Measurements from ENCODE around the gene TFEB.
"Not testable (repeated sequence)": the region's sequence is repeated elsewhere in the genome, so short reads cannot be mapped to it uniquely, and the experiment has no call there.

Gene TFEB

GRCh38 chr6:41770381-41771057, 35.1 kb upstream of the TFEB start:
- Mint-ChIP-seq H3K4me1 (no peaks in the 10 kb centered on the region), H3K4me3 (no peak overlapping the region), H3K27me3 (no peaks in the 10 kb centered on the region), H3K27ac (no peak overlapping the region), H3K36me3 (no peaks in the 10 kb centered on the region), H3K9me3 (no peaks in the 10 kb centered on the region)

- no peaks in the 10 kb centered on the region for H3K27me3 Mint-ChIP-seq
- no peak overlapping the region for H3K27ac Mint-ChIP-seq
- H3K9me3 Mint-ChIP-seq: no peaks in the 10 kb centered on the region
- no peak overlapping the region for H3K4me3 Mint-ChIP-seq
- H3K4me1 Mint-ChIP-seq: no peaks in the 10 kb centered on the region
- no peaks in the 10 kb centered on the region for H3K36me3 Mint-ChIP-seq
These were observed 34.0 kb upstream of the TFEB start for GRCh38 chr6:41769376-41769775.

- Mint-ChIP-seq H3K27ac (no peak overlapping the region), H3K9me3 (no peaks in the 10 kb centered on the region), H3K4me3 (no peak overlapping the region), H3K36me3 (no peaks in the 10 kb centered on the region), H3K4me1 (no peaks in the 10 kb centered on the region), H3K27me3 (no peaks in the 10 kb centered on the region)
These were observed 33.3 kb upstream of the TFEB start for GRCh38 chr6:41768545-41769308.

DNA sequence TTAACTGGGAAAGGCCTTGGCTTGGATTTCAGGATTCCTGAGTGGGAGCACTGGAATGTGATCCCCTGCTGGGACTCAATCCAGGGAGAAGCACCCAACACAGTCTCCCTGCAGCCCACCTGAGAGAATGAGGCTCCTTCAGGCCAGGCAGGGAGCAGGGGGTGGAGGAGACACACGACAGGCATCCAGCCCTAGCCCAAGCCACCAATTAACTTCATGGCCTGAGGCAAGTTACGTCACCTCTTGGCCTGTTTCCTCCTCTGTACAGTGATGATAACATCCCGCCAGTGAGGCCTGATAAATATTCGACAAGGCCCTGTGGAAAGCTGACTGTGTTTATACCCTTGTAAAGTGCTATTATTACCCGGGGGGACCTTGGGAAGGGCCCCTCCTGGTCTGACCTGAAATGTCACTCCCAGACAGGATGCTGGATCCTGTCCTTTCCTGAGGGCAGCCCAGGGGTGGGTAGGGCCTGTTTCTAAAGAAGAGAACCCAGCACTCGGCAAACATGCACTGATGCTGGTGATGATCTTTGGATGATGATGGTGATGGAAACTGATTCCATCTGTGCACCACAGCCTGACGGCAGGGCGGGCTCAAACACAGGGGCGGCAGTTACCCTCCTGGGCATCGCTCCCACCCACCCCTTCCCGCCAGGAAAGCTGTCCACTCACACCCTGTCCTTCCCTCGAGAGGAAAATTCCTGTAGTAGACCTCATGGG, 31.9 kb upstream of the TFEB start:
- no peak overlapping the region for H3K27ac Mint-ChIP-seq
- no peaks in the 10 kb centered on the region for H3K4me1 Mint-ChIP-seq
- no peak overlapping the region for H3K4me3 Mint-ChIP-seq
- H3K36me3 Mint-ChIP-seq: no peaks in the 10 kb centered on the region
- no peaks in the 10 kb centered on the region for H3K9me3 Mint-ChIP-seq
- no peaks in the 10 kb centered on the region for H3K27me3 Mint-ChIP-seq

GRCh38 chr6:41766043-41766664, 30.7 kb upstream of the TFEB start:
- not testable (repeated sequence) for H3K27ac Mint-ChIP-seq, H3K36me3 Mint-ChIP-seq, H3K4me1 Mint-ChIP-seq, H3K4me3 Mint-ChIP-seq, H3K27me3 Mint-ChIP-seq, H3K9me3 Mint-ChIP-seq

DNA sequence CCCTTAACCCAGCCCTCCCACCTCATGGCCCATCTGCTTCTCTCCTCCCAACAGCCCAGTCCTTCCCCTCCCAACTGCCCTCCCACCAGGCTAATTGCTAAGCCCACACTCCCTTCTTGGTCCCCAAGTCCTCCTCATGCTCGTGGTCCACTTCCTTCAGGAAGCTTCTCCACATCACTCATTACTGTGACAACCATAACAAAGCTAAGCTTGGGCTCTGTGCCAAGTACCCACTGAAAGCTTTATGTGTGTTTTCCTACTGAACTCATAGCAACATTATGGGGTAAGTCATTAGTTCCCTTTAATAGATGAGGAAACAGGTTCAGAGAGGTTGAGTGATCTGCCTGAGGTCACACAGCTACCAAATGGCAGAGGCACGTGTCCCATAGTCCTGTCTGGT, 28.1 kb upstream of the TFEB start:
- peaks cover 1% of the 10 kb centered on the region for H3K27me3 Mint-ChIP-seq
- H3K36me3 Mint-ChIP-seq: no peaks in the 10 kb centered on the region
- no peak overlapping the region for H3K27ac Mint-ChIP-seq
- H3K9me3 Mint-ChIP-seq: no peaks in the 10 kb centered on the region
- H3K4me3 Mint-ChIP-seq: no peak overlapping the region
- H3K4me1 Mint-ChIP-seq: no peaks in the 10 kb centered on the region

DNA sequence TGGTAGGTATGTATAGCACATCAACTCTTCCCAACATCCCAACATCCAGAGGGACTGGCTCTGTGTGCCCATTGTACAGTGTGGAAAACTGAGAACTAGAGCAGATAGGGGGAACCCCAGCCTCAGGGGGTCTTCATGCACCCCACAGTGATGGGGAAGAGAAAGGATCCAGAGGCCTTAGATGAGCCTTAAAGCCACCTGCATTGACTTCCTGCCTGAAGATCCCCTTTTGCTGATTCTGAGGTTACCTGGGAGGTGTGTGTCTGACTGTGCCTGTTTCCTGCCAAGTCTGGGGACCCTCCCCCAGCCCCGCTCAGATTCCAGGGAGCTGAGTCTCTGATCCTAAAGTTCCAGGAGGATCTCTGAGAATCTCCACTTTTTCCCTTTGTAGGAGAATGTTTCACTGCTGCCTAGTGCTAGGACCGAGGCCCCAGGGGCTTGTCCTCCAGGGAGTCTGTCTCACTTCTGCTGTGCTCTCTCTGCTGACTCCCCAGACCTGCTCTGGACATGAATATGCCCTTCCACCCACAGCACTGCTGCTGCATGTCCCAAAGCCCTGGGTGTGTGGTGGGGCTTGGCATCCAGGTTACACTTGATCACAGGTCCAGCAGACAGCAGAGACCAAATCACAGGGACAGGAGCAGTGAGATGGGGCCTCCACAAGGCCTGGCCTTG, 24.6 kb upstream of the TFEB start:
- H3K4me3 Mint-ChIP-seq: no peak overlapping the region
- H3K36me3 Mint-ChIP-seq: no peaks in the 10 kb centered on the region
- no peaks in the 10 kb centered on the region for H3K9me3 Mint-ChIP-seq
- H3K27ac Mint-ChIP-seq: no peak overlapping the region
- peaks cover 1% of the 10 kb centered on the region for H3K27me3 Mint-ChIP-seq
- H3K4me1 Mint-ChIP-seq: no peaks in the 10 kb centered on the region

DNA sequence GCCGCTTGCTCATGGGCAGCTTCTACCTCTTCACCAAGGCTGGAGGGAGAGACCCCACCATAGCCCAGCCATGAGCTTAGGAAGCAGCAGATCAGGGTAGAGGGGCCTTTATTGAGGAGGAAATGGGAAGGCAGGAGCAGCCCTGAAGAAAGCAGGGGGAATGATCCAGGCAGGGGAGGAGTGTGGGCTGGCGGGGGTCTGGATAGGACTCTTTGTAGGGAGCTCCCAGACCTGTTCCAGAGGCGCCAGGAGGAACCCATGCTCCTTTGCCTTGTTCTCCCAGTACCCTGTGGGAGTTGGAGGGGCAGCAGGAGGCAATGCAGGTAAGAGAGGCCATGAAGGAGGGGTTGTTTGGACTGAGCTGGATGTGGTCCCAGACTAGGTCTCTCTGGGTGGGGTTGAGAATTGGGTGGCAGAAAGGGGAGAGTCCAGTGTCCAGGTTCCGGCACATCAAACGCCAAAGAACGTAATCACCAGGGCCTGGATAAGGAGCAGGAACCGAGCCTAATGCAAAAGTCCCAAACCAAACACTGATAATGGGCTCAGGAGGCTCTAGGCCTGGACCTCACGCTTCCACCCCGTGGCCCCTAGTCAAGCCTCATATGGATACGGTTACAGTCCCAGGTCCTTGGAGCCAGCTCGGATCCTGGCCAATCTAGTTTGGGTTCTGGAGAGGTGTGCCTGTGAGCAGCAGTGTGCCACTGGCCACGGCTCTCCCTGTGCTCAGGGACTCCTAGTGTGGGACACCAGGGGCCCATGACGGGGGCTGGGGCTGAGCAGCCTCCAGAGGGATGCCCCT, 23.9 kb upstream of the TFEB start:
- no peak overlapping the region for H3K4me3 Mint-ChIP-seq
- H3K27ac Mint-ChIP-seq: no peak overlapping the region
- no peaks in the 10 kb centered on the region for H3K9me3 Mint-ChIP-seq
- H3K4me1 Mint-ChIP-seq: no peaks in the 10 kb centered on the region
- H3K27me3 Mint-ChIP-seq: peaks cover 1% of the 10 kb centered on the region
- H3K36me3 Mint-ChIP-seq: no peaks in the 10 kb centered on the region

DNA sequence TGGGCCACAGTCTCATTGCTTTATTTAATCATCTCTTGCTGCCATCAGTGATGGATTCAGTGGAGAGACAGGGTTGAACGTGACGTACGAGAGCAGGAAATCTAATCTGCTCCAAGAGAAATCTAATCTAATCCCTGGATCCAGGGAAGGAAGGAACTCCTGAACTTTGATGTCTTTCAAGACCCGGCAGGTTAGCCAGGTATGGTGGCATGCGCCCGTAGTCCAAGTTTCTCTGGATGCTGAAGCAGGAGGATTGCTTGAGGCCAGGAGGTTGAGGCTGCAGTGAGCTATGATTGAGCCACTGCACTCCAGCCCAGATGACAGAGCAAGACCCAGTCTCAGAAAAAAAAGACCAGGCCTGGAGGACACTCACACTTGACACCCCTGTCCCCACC, 23.2 kb upstream of the TFEB start:
- Mint-ChIP-seq H3K4me1 (no peaks in the 10 kb centered on the region), H3K36me3 (no peaks in the 10 kb centered on the region), H3K27ac (no peak overlapping the region), H3K4me3 (no peak overlapping the region), H3K9me3 (no peaks in the 10 kb centered on the region), H3K27me3 (peaks cover 1% of the 10 kb centered on the region)

GRCh38 chr6:41757931-41758640, 22.7 kb upstream of the TFEB start:
- H3K36me3 Mint-ChIP-seq: no peaks in the 10 kb centered on the region
- no peak overlapping the region for H3K4me3 Mint-ChIP-seq
- no peaks in the 10 kb centered on the region for H3K4me1 Mint-ChIP-seq
- H3K27ac Mint-ChIP-seq: no peak overlapping the region
- H3K9me3 Mint-ChIP-seq: no peaks in the 10 kb centered on the region
- peaks cover 1% of the 10 kb centered on the region for H3K27me3 Mint-ChIP-seq

DNA sequence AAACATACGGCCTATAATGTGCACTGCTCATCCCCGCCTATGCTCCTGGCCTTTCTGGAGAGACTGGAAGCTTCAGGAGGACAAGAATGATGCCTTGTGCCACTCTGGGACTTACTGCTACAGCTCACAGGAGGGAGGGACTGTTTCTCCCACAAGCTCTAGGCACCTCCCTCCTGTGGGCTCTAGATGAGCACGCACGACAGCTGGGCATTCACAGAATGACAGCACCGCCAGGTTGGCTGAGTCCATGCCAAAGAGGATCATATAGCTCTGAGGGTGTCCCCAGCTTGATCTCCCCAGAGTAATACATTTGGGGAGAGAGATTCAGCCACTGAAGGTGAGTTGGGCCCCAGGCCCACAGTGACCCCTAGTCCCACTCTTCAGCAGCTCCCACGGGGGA, 21.9 kb upstream of the TFEB start:
- H3K9me3 Mint-ChIP-seq: no peaks in the 10 kb centered on the region
- no peak overlapping the region for H3K4me3 Mint-ChIP-seq
- H3K4me1 Mint-ChIP-seq: no peaks in the 10 kb centered on the region
- H3K27ac Mint-ChIP-seq: no peak overlapping the region
- peaks cover 1% of the 10 kb centered on the region for H3K27me3 Mint-ChIP-seq
- H3K36me3 Mint-ChIP-seq: no peaks in the 10 kb centered on the region

- Mint-ChIP-seq H3K27ac (no peak overlapping the region), H3K4me1 (no peaks in the 10 kb centered on the region), H3K27me3 (peaks cover under 1% of the 10 kb centered on the region), H3K9me3 (no peaks in the 10 kb centered on the region), H3K36me3 (no peaks in the 10 kb centered on the region), H3K4me3 (no peak overlapping the region)
These were observed 20.9 kb upstream of the TFEB start for GRCh38 chr6:41756354-41756753.

DNA sequence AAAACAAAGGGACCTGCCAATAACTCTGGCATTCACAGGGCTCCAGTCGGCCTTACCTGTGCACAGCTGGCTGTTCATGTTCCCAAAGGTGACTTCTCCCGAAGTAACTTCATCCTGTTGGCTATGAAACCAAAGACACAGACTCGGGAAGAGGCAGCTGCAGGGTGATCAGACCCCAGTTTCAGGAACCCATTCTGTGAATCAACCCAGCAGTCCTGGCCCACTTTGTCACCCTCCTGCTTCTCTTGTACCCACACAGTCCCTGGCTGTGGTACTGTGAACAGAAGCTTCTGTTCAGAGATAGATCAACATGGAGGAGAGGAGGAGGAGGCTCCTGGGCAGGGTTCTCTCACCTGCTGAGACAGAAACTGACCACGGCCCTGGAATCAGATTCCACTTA, 20.5 kb upstream of the TFEB start:
- Mint-ChIP-seq H3K4me3 (no peak overlapping the region), H3K36me3 (no peaks in the 10 kb centered on the region), H3K9me3 (no peaks in the 10 kb centered on the region), H3K4me1 (no peaks in the 10 kb centered on the region), H3K27me3 (no peaks in the 10 kb centered on the region), H3K27ac (no peak overlapping the region)

DNA sequence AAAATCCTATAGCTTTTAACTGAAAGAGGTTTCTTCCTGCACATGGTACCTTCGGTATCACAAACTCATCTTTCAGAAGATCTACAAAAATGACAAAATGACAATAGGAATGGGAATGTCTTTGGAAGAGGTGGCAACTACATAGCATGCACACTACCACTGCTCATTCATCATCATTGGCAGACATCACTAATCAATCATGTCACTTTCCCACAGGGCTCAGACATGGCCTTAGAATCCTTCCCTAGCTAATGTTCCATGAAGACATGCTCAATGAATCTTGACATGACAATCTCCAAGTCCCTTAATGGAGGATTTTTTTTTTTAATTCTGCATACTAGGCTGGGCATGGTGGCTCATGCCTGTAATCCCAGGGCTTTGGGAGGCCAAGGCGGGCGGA, 15.0 kb upstream of the TFEB start:
- H3K36me3 Mint-ChIP-seq: no peaks in the 10 kb centered on the region
- no peaks in the 10 kb centered on the region for H3K9me3 Mint-ChIP-seq
- H3K4me3 Mint-ChIP-seq: no peak overlapping the region
- H3K27me3 Mint-ChIP-seq: no peaks in the 10 kb centered on the region
- no peak overlapping the region for H3K27ac Mint-ChIP-seq
- no peaks in the 10 kb centered on the region for H3K4me1 Mint-ChIP-seq

Data from activated naive CD4-positive, alpha-beta T cell treated with anti-CD3 and anti-CD28 coated beads, Interleukin-2, amount 50 U/mL, for 24 hours (primary cell).